Suprapubic skin (tissue), 4 donors: Measurements from ENCODE around the gene CRY2. TPM values are rescaled to one million over a fixed set of nuclear protein-coding genes. Genes with fewer than 3 reads are reported as not detected.
A peak's percentile ranks its signal among the peaks of the same experiment; 100 is the strongest.

Source experiments
- DNase-seq, 2 donors: peaks; one replicate each; pipeline ENCODE4 v3.0.0-alpha.2; 2019; ENCODE audit warnings: low spot score in 2 of 2
- H3K27ac ChIP-seq: fragments of 200-600 bp; sonication (generic); one replicate; pipeline ENCODE4 v1.5.1; 2019
- H3K27me3 ChIP-seq: fragments of 200-600 bp; sonication (generic); one replicate; pipeline ENCODE4 v1.5.1; 2019
- H3K36me3 ChIP-seq: fragments of 200-600 bp; sonication (generic); one replicate; pipeline ENCODE4 v1.5.1; 2019
- H3K4me1 ChIP-seq: fragments of 200-600 bp; sonication (generic); one replicate; pipeline ENCODE4 v1.5.1; 2019
- H3K4me3 ChIP-seq: fragments of 200-600 bp; sonication (generic); one replicate; pipeline ENCODE4 v1.5.1; 2019; ENCODE audit warnings: mild to moderate bottlenecking
- H3K9me3 ChIP-seq: fragments of 200-600 bp; sonication (generic); one replicate; pipeline ENCODE4 v1.5.1; 2019
- CTCF ChIP-seq, 2 donors: fragments of 200-600 bp in 1 of 2; fragments of 450-650 bp in 1 of 2; sonication (generic) in 1 of 2; IDR thresholded peaks; one replicate each; pipeline ENCODE4 v1.5.1; 2016 to 2019; ENCODE audit warnings: antibody characterized with exemption in 2 of 2, mild to moderate bottlenecking in 1 of 2, moderate library complexity in 1 of 2
- EP300 ChIP-seq: sonication (generic); formaldehyde crosslinking; IDR thresholded peaks from one replicate; pipeline ENCODE4 v1.6.1; 2017; ENCODE audit warnings: antibody characterized with exemption
- POLR2A ChIP-seq, 2 donors: fragments of 450-650 bp; IDR thresholded peaks; one replicate each; pipeline ENCODE4 v1.6.1; 2017; ENCODE audit warnings: antibody characterized with exemption in 2 of 2, mild to moderate bottlenecking in 2 of 2, moderate library complexity in 2 of 2
- POLR2AphosphoS5 ChIP-seq, 3 donors: sonication (generic); formaldehyde crosslinking; IDR thresholded peaks; one replicate each; pipeline ENCODE4 v1.6.1; 2017; ENCODE audit warnings: antibody characterized with exemption in 3 of 3
- WGBS: methylation state at CpG from one replicate; pipeline ENCODE4 v1.1.5; 2018; 5-methylcytosine and 5-hydroxymethylcytosine counted together
- total RNA-seq, 4 donors: library from RNA; depleted of rRNA; stranded (reverse); fragments of >200 nt; gene quantifications; one replicate each; pipeline ENCODE4 v1.1.0, GENCODE V29; 2016

Gene CRY2
- total RNA-seq, 4 donors from 2014 or later, result 86.1 to 141 (median 93.4) TPM

GRCh38 chr11:45858751-45859398, 11.6 kb downstream of the CRY2 start:
- Histone ChIP-seq H3K9me3 (no peaks in the 10 kb centered on the region), H3K36me3 (peaks cover 50% of the 10 kb centered on the region), H3K27ac (peak overlapping the region; percentile 90), H3K27me3 (no peaks in the 10 kb centered on the region), H3K4me3 (no peak overlapping the region), H3K4me1 (peaks cover 66% of the 10 kb centered on the region)
- TF ChIP-seq EP300, result no peak
- TF ChIP-seq POLR2AphosphoS5 (IDR thresholded peaks at IDR 0.05), result no peak
- no peak for TF ChIP-seq POLR2A (IDR thresholded peaks at IDR 0.05)
- TF ChIP-seq CTCF (IDR thresholded peaks at IDR 0.05), result no peak
- no peak for DNase-seq
- WGBS, result 57% methylated on average over 3 of the region's 5 CpGs

GRCh38 chr11:45859661-45860140, 12.4 kb downstream of the CRY2 start:
- Histone ChIP-seq H3K4me3 (no peak overlapping the region), H3K4me1 (peaks cover 59% of the 10 kb centered on the region), H3K27ac (peak overlapping the region; percentile 90), H3K9me3 (no peaks in the 10 kb centered on the region), H3K36me3 (peaks cover 58% of the 10 kb centered on the region), H3K27me3 (no peaks in the 10 kb centered on the region)
- 32% methylated on average over 12 of the region's 12 CpGs for WGBS
- TF ChIP-seq CTCF (IDR thresholded peaks at IDR 0.05) (no peak), POLR2A (IDR thresholded peaks at IDR 0.05) (no peak), POLR2AphosphoS5 (IDR thresholded peaks at IDR 0.05) (peak in 2 of 3 donors; percentile 85 to 89), EP300 (peak; percentile 56)
- DNase-seq, result peak; percentile 95 to 96

- Histone ChIP-seq H3K4me3 (no peak overlapping the region), H3K9me3 (no peaks in the 10 kb centered on the region), H3K4me1 (peaks cover 52% of the 10 kb centered on the region), H3K27ac (peak overlapping the region; percentile 90), H3K36me3 (peaks cover 65% of the 10 kb centered on the region), H3K27me3 (no peaks in the 10 kb centered on the region)
- DNase-seq, result no peak
- WGBS, result 71% methylated on average over 5 of the region's 5 CpGs
- TF ChIP-seq POLR2A (IDR thresholded peaks at IDR 0.05) (no peak), POLR2AphosphoS5 (IDR thresholded peaks at IDR 0.05) (no peak), CTCF (IDR thresholded peaks at IDR 0.05) (no peak), EP300 (no peak)
Observed at GRCh38 chr11:45860348-45860747, 13.1 kb downstream of the CRY2 start.

- peaks cover 67% of the 10 kb centered on the region for H3K36me3 ChIP-seq
- peaks cover 47% of the 10 kb centered on the region for H3K4me1 ChIP-seq
- TF ChIP-seq CTCF (IDR thresholded peaks at IDR 0.05), result no peak
- no peak for TF ChIP-seq EP300
- TF ChIP-seq POLR2A (IDR thresholded peaks at IDR 0.05), result no peak
- no peak for TF ChIP-seq POLR2AphosphoS5 (IDR thresholded peaks at IDR 0.05)
- no peaks in the 10 kb centered on the region for H3K9me3 ChIP-seq
- 80% methylated on average over 10 of the region's 10 CpGs for WGBS
- H3K4me3 ChIP-seq, result no peak overlapping the region
- no peaks in the 10 kb centered on the region for H3K27me3 ChIP-seq
- no peak for DNase-seq
- peak overlapping the region; percentile 90 for H3K27ac ChIP-seq
Observed at GRCh38 chr11:45860764-45861510, 13.7 kb downstream of the CRY2 start.

- DNase-seq, result no peak
- Histone ChIP-seq H3K36me3 (peaks cover 87% of the 10 kb centered on the region), H3K27ac (no peak overlapping the region), H3K27me3 (no peaks in the 10 kb centered on the region), H3K9me3 (no peaks in the 10 kb centered on the region), H3K4me1 (peaks cover 17% of the 10 kb centered on the region), H3K4me3 (no peak overlapping the region)
- no peak for TF ChIP-seq POLR2AphosphoS5 (IDR thresholded peaks at IDR 0.05)
- no peak for TF ChIP-seq POLR2A (IDR thresholded peaks at IDR 0.05)
- TF ChIP-seq CTCF (IDR thresholded peaks at IDR 0.05), result no peak
- TF ChIP-seq EP300, result no peak
Observed at GRCh38 chr11:45864041-45864440, 16.8 kb downstream of the CRY2 start.
